Natural killer cell (primary cell): ENCODE data around the gene NMRK2. TPM values are rescaled to one million over a fixed set of nuclear protein-coding genes. Genes with fewer than 3 reads are reported as not detected.
A peak's percentile ranks its signal among the peaks of the same experiment; 100 is the strongest.

Source experiments
- ATAC-seq, 3 donors: fragments of 150-1000 bp in 2 of 3; fragments of 200-7000 bp in 1 of 3; cut with Tn5 transposase; 1 replicate in 1 of 3; 2 replicates in 2 of 3; pipeline ENCODE4 v1.10.0; 2021; ENCODE audit warnings: mild to moderate bottlenecking in 2 of 3, moderate library complexity in 2 of 3
- DNase-seq, 2 donors: peaks; one replicate each; pipeline versions ENCODE4 v3.0.0 to v3.0.0-alpha.2; 2013 to 2021; ENCODE audit warnings: mixed read lengths in 1 of 2
- H3K27ac ChIP-seq: one replicate; pipeline ENCODE4 v1.5.1; 2013; ENCODE audit warnings: mild to moderate bottlenecking, low read length
- H3K27me3 ChIP-seq: one replicate; pipeline ENCODE4 v1.6.1; 2013; ENCODE audit warnings: low read length; ENCODE audit not compliant: control insufficient read depth, insufficient read depth
- H3K36me3 ChIP-seq: one replicate; pipeline ENCODE4 v1.6.1; 2013; ENCODE audit warnings: low read length; ENCODE audit not compliant: control insufficient read depth, insufficient read depth
- H3K4me1 ChIP-seq: one replicate; pipeline ENCODE4 v1.6.1; 2013; ENCODE audit warnings: low read length; ENCODE audit not compliant: control insufficient read depth, insufficient read depth
- H3K4me3 ChIP-seq: one replicate; pipeline ENCODE4 v1.5.1; 2013; ENCODE audit warnings: low read length
- H3K9me3 ChIP-seq: one replicate; pipeline ENCODE4 v1.6.1; 2013; ENCODE audit warnings: low read length; ENCODE audit not compliant: control insufficient read depth, insufficient read depth
- H3K27ac Mint-ChIP-seq, 2 donors: one replicate each; pipeline ENCODE4 v1.8.0; 2022; ENCODE audit warnings: mild to moderate bottlenecking in 2 of 2, mixed read lengths in 2 of 2, moderate library complexity in 1 of 2
- H3K27me3 Mint-ChIP-seq, 2 donors: one replicate each; pipeline ENCODE4 v1.8.0; 2022; ENCODE audit warnings: low read depth in 2 of 2, mixed read lengths in 2 of 2
- H3K36me3 Mint-ChIP-seq: one replicate; pipeline ENCODE4 v1.8.0; 2022; ENCODE audit warnings: mixed read lengths
- H3K4me1 Mint-ChIP-seq, 2 donors: one replicate each; pipeline ENCODE4 v1.8.0; 2022; ENCODE audit warnings: mixed read lengths in 2 of 2
- H3K4me3 Mint-ChIP-seq: one replicate; pipeline ENCODE4 v1.8.0; 2022; ENCODE audit warnings: mild to moderate bottlenecking, moderate library complexity, mixed read lengths
- H3K9me3 Mint-ChIP-seq, 2 donors: one replicate each; pipeline ENCODE4 v1.8.0; 2022; ENCODE audit warnings: mixed read lengths in 2 of 2
- WGBS: methylation state at CpG from one replicate; pipeline ENCODE4 v1.1.7; 2013; ENCODE audit warnings: missing lambda C conversion rate; ENCODE audit not compliant: insufficient coverage; 5-methylcytosine and 5-hydroxymethylcytosine counted together
- intact Hi-C: fragments of 100-400 bp; cut with micrococcal nuclease; formaldehyde crosslinking; loops from one replicate; pipeline ENCODE4 v1.14.2; 2022
- total RNA-seq, 4 donors: library from RNA; stranded (reverse); fragments of 120-200 nt in 1 of 4; gene quantifications; one replicate each; pipeline versions ENCODE4 v1.2.3 to v1.2.4, GENCODE V29; 2013 to 2022
- TF ChIP-seq, protein P1 (sequence below): fragments of 200-600 bp; IDR thresholded peaks from one replicate; pipeline ENCODE4 v1.8.0; 2022; ENCODE audit warnings: antibody characterized with exemption

Gene NMRK2
- total RNA-seq, 3 donors from 2014 or later (not counting 1 experiment from before 2014, with no cell fraction given) = not detected

DNA sequence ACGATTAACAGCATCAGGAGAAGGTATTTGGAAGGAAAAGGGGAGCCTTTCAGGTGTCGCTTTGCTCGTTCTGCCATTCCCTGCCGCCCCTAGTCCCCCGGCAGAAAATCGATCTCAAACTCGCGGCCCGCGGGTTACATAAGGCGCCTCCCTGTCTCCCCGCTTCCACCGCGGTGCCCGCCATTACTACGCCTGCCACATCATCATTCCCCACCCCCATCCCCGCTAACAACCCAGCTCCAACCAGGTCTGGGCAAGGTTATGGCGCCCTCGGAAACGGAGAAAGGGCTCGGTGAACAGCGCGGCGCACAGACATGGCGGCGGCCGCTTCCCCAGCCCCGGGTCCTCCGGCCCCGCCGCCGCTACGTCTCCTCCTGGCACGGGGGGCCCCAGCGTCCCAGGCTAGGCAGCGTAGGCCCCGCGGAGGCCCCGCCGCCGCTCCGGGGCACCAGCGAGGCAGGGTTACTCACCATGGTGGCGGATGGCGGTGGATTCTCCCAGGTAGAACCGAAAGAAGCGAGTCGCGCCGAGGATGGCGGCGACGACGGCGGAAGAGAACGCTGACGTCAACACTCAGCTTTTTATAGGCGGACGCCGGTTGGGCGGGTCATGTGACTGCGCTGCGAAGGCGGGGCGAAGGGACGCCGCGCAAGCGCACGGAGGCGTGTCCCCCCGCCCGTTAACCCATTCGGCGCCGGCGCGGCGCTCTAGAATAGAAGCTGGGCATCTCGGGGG is 52.2 kb downstream of the NMRK2 start, which contains the start of gene EEF2:
Gene EEF2 (minus strand): TSS at position 556 of the 735 bp plus-strand sequence. CDS start 83 bp downstream, at position 473.
- Histone ChIP-seq H3K27me3 (no peaks in the 10 kb centered on the region), H3K9me3 (no peaks in the 10 kb centered on the region), H3K36me3 (peaks cover 42% of the 10 kb centered on the region), H3K4me1 (peaks cover 64% of the 10 kb centered on the region), H3K27ac (peak within 1 kb of the TSS; percentile 90), H3K4me3 (peak within 1 kb of the TSS; percentile 76)
- peak; percentile 57 to 79 (median 68) for ATAC-seq
- Mint-ChIP-seq H3K27me3 (no peaks in the 10 kb centered on the region), H3K27ac (peak within 1 kb of the TSS; percentile 91 to 97), H3K9me3 (no peaks in the 10 kb centered on the region), H3K36me3 (peaks cover 7% of the 10 kb centered on the region), H3K4me3 (peak within 1 kb of the TSS; percentile 93), H3K4me1 (peaks cover 42 to 54% of the 10 kb centered on the region in 2 donors)
- intact Hi-C loops = loop anchor here (1.0 to 10.0 kb wide), 4 partner anchors 14 to 202 kb away; partner anchors contain the start of genes DAPK3, MATK and ZBTB7A
- DNase-seq = peak; percentile 92 to 97
- TF ChIP-seq, protein P1, sequence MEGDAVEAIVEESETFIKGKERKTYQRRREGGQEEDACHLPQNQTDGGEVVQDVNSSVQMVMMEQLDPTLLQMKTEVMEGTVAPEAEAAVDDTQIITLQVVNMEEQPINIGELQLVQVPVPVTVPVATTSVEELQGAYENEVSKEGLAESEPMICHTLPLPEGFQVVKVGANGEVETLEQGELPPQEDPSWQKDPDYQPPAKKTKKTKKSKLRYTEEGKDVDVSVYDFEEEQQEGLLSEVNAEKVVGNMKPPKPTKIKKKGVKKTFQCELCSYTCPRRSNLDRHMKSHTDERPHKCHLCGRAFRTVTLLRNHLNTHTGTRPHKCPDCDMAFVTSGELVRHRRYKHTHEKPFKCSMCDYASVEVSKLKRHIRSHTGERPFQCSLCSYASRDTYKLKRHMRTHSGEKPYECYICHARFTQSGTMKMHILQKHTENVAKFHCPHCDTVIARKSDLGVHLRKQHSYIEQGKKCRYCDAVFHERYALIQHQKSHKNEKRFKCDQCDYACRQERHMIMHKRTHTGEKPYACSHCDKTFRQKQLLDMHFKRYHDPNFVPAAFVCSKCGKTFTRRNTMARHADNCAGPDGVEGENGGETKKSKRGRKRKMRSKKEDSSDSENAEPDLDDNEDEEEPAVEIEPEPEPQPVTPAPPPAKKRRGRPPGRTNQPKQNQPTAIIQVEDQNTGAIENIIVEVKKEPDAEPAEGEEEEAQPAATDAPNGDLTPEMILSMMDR = no peak
- WGBS = under 1% methylated on average over 80 of the region's 80 CpGs

DNA sequence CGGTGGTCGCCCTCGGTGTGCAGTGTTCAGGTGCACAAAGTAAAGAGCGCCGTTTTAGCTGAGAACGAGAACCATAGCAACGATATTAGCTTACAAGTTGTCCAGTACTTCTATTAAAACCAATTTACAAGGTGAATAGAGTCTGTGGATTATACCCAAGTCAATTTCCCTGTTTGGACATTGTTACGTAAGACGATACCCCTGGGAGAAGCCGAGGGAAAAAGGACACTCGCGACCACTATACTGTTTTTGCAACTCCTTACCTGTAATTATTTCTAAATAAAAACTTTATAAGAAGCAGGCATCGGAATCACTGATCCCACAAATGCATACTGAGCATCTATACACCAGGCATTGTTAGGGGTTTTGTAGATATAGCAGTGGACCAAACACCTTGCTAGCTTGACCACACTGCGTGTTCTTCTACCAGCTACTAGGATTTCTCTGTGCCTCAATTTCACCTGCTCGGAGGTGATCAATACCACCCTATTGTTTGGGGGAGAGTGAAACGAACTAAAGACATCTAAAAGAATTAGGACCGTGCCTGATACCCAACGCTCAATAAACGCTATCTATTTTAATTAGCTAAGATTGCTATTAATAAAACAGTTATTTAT is 52.9 kb downstream of the NMRK2 start:
- Histone ChIP-seq H3K4me1 (peaks cover 64% of the 10 kb centered on the region), H3K27me3 (no peaks in the 10 kb centered on the region), H3K4me3 (peak overlapping the region; percentile 76), H3K9me3 (no peaks in the 10 kb centered on the region), H3K36me3 (peaks cover 35% of the 10 kb centered on the region), H3K27ac (peak overlapping the region; percentile 41)
- ATAC-seq = no peak
- Mint-ChIP-seq H3K27ac (peak overlapping the region; percentile 91 to 97), H3K4me3 (peak overlapping the region; percentile 93), H3K36me3 (peaks cover 7% of the 10 kb centered on the region), H3K9me3 (no peaks in the 10 kb centered on the region), H3K4me1 (peaks cover 45 to 56% of the 10 kb centered on the region in 2 donors), H3K27me3 (no peaks in the 10 kb centered on the region)
- no peak for DNase-seq
- TF ChIP-seq, protein P1 = no peak
- intact Hi-C loops = loop anchor here (1.0 to 10.0 kb wide), 6 partner anchors 14 to 219 kb away; partner anchors contain the start of genes DAPK3, MATK and ZBTB7A
- 0% methylated on average over 9 of the region's 19 CpGs for WGBS

DNA sequence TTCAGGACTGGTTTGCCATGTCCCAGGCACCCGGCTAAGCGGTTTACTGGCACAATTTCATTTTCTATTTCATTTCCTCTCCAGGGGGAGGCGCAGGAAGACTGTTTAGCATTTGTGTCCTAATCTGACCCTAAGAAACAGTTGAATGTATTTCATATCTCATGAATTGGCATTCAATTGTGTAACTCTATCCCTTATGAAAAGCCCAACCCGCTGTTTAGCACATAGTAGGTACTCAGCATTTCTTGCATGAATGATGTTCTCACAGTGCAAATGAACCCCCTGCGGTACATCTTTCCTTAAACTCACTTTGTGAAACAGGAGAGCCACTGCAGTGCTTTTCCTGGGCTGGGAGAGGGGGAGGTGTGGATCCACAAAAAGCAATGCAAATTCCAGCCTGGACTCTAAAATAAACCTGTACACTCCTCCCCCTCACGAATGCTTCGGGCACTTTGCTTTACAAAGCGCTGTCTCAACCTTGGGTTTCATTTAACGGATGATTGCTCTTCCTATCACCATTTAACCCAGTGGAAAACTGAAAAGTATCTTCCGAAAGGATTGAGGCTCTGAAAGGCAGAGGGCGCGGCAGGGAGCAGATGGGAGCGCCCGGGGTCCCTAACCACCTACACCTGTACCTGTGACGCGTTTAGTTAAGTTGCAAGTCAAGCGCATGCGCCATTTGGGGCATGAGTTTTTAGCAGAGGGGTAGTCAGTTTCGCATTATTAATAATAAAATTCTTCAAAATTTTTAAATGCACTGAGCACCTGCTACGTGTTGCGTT is 53.6 kb downstream of the NMRK2 start:
- DNase-seq = peak in 1 of 2 donors; percentile 87
- TF ChIP-seq, protein P1 = peak; percentile 50

More for the DNA sequence above, 53.6 kb downstream of the NMRK2 start:
- peak overlapping the region; percentile 91 to 97 for H3K27ac Mint-ChIP-seq
- peak overlapping the region; percentile 93 for H3K4me3 Mint-ChIP-seq
- peak in 2 of 3 donors; percentile 25 to 38 for ATAC-seq
- Histone ChIP-seq H3K36me3 (peaks cover 28% of the 10 kb centered on the region), H3K4me3 (peak overlapping the region; percentile 76), H3K27me3 (no peaks in the 10 kb centered on the region), H3K27ac (peak overlapping the region; percentile 54), H3K4me1 (peaks cover 63% of the 10 kb centered on the region), H3K9me3 (no peaks in the 10 kb centered on the region)
- peaks cover 1% of the 10 kb centered on the region for H3K36me3 Mint-ChIP-seq
- intact Hi-C loops = loop anchor here (1.0 to 10.0 kb wide), 5 partner anchors 81 to 218 kb away; partner anchors contain the start of genes MATK and ZBTB7A
- H3K9me3 Mint-ChIP-seq = no peaks in the 10 kb centered on the region
- under 1% methylated on average over 16 of the region's 21 CpGs for WGBS
- no peaks in the 10 kb centered on the region for H3K27me3 Mint-ChIP-seq
- peaks cover 42 to 56% of the 10 kb centered on the region in 2 donors for H3K4me1 Mint-ChIP-seq
